NB4 (cell line): Measurements from ENCODE around the gene DYSF.

Experiments
- CTCF ChIP-seq: IDR thresholded peaks from one replicate; pipeline ENCODE4 v1.5.1; 2012; ENCODE audit warnings: low read depth, low read length
- MYC ChIP-seq: IDR thresholded peaks from 2 replicates; pipeline ENCODE4 v1.6.1; 2011; ENCODE audit warnings: low read depth, low read length
- TF ChIP-seq, protein P1 (sequence below): IDR thresholded peaks from 2 replicates; pipeline ENCODE4 v1.6.1; 2011; ENCODE audit warnings: low read depth, low read length

GRCh38 chr2:71462641-71463341 lies 9.4 kb downstream of the DYSF start:
- TF ChIP-seq, protein P1, sequence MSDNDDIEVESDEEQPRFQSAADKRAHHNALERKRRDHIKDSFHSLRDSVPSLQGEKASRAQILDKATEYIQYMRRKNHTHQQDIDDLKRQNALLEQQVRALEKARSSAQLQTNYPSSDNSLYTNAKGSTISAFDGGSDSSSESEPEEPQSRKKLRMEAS, result no peak
- no peak for TF ChIP-seq MYC
- no peak for TF ChIP-seq CTCF
